HG03196 (cell line): ENCODE results near the gene CD55.

Experiments
- ATAC-seq: cut with Tn5 transposase; IDR thresholded peaks from one replicate; pipeline ENCODE4 v1.9.1; 2021; ENCODE audit not compliant: unreplicated experiment

Gene CD55, protein sequence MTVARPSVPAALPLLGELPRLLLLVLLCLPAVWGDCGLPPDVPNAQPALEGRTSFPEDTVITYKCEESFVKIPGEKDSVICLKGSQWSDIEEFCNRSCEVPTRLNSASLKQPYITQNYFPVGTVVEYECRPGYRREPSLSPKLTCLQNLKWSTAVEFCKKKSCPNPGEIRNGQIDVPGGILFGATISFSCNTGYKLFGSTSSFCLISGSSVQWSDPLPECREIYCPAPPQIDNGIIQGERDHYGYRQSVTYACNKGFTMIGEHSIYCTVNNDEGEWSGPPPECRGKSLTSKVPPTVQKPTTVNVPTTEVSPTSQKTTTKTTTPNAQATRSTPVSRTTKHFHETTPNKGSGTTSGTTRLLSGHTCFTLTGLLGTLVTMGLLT

GRCh38 chr1:207321079-207321789, at the start of gene CD55:
Gene CD55, plus strand, starts transcription at chr1:207321678. Its CDS starts 88 bp downstream, at chr1:207321766.
- ATAC-seq, result peak; percentile 93

DNA sequence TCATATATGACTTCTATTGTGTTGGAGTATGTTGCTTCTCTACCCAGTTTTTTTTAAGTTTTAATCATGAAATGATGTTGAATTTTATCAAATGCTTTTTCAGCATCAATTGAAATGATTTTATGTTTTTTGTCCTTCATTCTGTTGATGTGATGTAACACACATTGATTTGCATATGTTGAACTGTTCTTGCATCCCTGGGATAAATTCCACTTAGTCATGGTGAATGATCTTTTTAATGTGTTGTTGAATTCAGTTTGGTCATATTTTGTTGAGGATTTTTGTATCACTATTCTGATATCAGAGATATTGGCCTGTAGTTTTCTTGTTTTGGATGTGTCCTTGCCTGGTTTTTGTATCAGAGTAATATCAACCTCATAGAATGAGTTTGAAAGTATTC, 46.6 kb upstream of the CD55 start:
- ATAC-seq, result no peak

DNA sequence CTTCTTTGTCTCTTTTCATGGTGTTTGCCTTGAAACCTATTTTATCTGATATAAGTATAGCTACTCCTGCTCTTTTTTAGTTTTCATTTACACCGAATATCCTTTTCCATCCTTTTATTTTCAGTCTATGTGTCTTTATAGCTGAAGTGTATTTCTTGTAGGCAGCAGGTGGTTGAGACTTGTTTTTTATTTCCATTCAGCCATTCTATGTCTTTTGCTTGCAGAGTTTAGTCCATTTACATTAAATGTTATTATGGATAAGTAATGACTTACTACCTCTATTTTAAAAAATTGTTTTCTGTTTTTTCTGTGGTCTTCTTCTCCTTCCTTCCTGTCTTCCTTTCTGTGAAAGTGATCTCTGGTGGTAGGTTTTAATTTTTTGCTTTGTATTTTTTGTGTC, 45.0 kb upstream of the CD55 start:
- no peak for ATAC-seq

DNA sequence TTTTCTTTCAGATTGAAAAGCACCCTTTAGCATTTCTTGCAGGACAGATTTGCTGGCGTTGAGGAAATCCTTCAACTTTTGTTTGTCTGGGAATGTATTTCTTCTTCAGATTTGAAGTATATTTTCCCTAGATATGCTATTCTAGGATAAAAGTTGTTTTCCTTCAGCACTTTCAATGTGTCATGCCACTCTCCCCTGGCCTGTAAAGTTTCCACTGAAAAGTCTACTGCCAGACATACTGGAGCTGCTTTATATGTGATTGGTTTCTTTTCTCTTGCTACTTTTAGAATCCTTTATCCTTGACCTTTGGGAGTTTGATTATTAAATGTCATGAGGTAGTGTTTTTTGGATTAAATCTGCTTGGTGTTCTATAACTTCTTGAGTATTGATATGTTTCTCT, 44.2 kb upstream of the CD55 start:
- ATAC-seq, result no peak

DNA sequence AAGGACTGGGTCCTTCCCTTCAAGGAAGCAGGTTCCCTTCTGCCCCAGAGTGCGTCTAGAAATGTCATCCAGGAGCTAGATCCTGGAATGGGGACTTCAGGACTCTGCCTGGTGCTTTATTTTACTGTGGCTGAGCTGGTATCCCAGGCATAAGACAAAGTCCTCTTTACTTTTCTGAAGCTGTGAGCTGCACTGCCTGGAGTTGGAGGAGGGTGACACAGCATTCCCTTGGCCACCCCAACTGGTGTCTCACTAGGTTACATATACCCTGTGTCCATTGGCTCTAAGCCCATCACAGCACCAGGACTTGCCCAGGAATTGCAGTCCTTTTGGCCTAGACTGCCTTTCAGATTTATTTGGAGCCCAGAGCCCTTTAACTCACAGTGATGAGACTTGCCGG, 41.8 kb upstream of the CD55 start:
- no peak for ATAC-seq

DNA sequence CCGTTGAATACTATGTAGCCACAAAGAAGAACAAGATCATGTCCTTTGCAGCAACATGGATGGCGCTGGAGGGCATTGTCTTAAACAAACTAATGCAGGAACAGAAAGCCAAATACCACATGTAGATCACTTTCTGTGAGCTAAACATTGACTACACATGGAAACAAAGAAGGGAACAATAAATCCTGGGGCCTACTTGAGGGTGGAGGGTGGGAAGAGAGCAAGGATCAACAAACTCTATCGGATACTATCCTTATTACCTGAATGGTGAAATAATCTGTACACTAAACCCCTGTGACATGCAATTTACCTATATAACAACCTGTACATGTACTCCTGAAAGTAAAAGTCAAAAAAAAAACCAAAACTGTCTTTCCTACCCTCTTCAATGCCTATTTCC, 40.8 kb upstream of the CD55 start:
- no peak for ATAC-seq

DNA sequence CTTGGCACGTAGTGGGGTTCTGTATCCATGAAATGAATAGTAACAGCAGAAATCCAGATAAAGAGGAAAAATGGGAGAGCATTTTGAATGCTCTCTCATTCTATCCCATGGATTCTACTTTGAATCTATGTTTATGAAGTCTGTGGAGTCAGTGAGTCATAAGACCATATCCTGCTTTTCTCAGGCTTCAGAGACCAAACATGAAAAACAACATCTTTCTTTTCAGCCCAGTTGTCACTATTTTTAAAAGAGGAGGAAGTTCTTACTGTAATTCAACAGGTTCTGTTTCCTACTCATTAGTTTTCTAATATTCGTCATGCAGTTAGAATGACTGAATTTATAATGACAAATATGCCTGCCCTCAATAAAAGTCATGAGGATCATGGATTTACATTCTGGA, 39.4 kb upstream of the CD55 start:
- no peak for ATAC-seq

GRCh38 chr1:207282496-207283380, 38.7 kb upstream of the CD55 start:
- ATAC-seq, result no peak

DNA sequence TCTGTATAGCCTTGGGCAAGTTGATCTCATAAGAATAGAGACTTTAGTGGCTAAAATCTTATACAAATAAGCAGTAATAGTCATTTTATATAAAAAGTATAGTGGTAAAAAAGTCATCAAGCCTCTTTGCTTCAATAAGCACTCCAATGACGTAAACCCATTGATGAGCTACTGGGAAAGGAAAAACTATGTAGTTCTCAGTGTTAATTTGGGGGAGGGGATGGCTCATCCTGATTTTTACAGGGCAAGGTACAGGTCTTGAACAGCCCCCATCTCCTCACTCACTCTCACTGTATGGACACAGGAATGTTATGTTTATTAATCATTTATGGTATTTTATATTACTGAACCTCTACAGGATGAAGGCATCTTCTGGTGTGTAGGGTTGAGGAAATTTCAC, 38.1 kb upstream of the CD55 start:
- ATAC-seq, result no peak

GRCh38 chr1:207284209-207284897, 37.1 kb upstream of the CD55 start:
- no peak for ATAC-seq

GRCh38 chr1:207286786-207287468, 34.6 kb upstream of the CD55 start:
- ATAC-seq, result no peak

GRCh38 chr1:207288315-207288714, 33.2 kb upstream of the CD55 start:
- no peak for ATAC-seq

DNA sequence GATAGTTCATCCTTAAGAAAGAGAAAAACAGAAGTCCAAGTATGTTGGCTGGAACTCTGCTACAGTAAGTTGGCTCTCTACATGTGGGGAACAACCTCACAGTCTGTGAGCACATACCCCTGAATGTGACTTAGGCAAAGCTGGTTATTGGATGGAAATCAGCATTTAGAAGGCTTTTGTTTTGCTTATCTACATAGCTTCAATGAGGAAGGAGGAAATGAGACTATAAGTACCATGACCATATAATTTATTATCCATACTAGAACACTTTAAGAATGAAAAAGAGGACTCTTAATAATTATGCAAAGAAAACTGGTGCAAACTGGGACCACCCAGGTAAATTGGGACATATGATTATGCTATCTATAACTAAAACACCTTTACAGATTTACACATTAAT, 31.7 kb upstream of the CD55 start:
- no peak for ATAC-seq

- ATAC-seq, result no peak
These were observed 29.8 kb upstream of the CD55 start for GRCh38 chr1:207291723-207292122.

- ATAC-seq, result no peak
These were observed 23.3 kb upstream of the CD55 start for GRCh38 chr1:207298186-207298585.

DNA sequence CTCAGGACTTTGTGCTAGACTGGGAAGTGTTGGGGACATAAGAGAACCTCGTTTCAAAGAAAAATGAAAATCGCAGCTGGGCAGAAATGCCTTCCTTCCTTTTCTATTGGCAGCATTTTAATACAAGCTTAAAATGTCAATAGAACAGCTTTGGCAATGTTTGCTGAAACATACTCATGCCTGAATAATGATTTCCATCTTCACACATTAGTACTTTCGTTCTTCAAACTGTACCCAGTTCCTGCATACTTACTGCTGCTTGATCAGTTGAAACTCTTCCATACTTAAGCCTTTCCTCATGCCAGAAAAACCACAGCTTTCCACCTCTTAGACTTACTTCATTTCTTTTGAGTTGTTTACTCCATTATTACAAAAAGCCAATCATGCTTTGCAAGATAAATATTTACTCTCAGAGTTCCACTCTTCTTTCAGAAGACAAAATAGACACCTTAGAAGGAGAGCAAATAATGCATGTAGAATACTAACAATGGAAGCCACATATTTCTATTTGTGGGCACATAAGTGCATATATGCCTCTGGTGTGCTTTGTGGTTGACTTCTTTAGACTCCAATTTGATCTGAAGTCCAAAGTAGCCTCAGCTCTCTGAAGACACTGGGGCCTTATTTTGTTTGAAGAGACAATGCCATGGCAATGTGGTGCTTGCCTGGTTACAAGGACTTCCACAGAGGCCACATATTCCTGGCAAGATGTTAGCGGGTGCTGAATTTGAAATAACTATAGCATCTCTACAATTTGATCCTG, 22.7 kb upstream of the CD55 start:
- no peak for ATAC-seq

DNA sequence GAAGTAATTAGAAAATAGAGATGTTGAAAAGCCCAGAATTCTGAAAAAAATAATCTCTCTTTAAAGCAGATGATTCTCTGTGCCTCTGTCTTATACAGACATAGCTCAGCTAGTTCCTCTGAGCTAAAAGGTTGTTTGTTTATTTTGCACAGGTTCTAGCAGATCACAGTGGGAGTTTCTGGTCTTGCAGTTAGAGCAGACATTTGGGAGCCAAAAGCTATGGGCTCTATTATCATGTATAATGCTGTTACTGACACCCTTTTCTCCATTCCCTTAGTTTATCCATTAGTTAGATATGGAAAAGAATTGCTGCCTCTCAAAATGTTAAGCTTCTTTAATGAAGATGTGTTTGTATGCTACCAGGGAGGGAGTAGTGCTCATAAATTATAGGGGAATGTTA, 20.5 kb upstream of the CD55 start:
- ATAC-seq, result no peak

DNA sequence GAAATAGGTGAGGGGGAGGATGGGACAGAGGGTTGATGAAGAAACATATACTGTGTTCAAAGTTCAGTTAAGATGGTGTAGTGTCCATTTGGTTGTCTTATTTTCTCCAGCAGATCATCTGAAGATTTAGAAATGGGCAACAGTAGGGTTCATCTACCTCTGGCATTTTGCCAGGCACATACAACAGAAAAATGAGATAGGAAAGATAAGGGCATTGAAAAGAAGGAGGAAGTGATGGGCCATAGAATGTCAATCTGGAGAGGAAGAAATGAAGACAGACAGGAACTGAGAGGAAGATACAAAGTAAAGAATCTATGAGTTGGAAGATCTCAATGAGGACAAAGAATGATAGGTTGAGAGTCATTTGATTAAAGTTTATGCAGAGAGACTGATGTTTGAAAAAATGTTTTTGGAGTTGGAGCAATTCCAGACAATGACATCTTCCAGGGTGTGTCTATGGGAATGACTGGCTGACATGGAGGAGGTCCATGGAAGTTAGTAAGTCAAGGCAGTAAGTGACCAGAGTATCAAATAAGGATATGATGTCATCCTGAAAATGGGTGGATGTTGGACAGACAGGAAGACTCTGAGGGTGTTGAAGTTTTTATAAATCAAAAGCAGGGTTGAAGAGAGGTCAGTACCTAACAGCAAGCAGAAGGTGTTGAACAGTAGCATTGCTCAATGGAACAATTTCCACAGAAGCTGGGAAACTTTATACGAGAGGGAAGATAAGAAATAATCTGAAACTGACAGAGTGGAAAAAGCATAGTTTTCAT, 18.7 kb upstream of the CD55 start:
- ATAC-seq, result no peak
